HT1080 (cell line): Measurements from ENCODE around the gene COX7A2. TPM values are rescaled to one million over a fixed set of nuclear protein-coding genes. Genes with fewer than 3 reads are reported as not detected.

Source experiments
- DNase-seq: peaks from one replicate; pipeline ENCODE4 v3.0.0-alpha.2; 2015; ENCODE audit warnings: low read depth
- polyA plus RNA-seq, 2 experiments: library from polyadenylated mRNA; depleted of rRNA; stranded (reverse); fragments of >200 nt; gene quantifications; 2 replicates each; pipeline ENCODE4 v1.2.3, GENCODE V29; 2015
- total RNA-seq: library from RNA; depleted of rRNA; stranded (reverse); fragments of >200 nt; shearing (Covaris generic); gene quantifications from 2 replicates; pipeline ENCODE4 v1.2.3, GENCODE V29; 2014; rRNA removed

Gene COX7A2, protein sequence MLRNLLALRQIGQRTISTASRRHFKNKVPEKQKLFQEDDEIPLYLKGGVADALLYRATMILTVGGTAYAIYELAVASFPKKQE
- 148 and 301 TPM in 2 replicates for total RNA-seq
- 339 and 971 TPM in 2 replicates for polyA plus RNA-seq (2015; cell fraction: cytosol; rRNA removed)
- 140 and 162 TPM in 2 replicates for polyA plus RNA-seq (2015; cell fraction: nucleus; rRNA removed)

DNA sequence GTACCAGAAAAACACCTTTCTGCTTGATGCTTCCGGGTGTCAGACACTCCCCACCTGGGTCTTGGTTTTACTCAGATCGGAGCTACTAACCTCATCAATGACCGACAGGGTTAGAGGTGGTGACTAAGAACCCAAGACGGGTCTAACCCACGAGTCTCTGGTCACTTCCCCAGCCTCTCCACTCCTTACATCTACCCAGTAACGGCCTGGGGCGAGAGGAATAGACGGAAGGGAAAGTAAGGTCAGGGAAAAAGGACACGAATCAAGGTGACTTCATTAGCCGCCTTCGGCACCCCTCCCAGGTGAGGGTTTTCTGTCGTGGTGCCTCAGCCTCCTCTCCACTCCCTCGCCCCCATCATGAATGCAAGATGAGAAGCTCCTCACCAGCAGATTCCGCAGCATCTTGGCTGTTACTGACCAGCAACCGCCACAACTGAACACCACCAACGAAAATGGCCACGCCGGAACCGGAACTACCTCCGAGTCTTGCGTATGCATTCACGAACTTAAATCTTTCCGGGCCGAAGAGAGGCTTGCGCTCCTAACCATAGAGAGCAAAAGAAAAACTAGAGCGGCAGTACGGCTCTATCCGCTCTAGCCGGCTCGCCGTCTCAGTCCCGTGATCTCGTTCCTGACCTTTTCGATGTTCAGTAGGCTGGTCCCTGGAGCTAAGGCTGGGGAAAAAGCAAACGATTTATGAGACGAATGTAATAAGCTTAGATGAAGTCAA, at the start of gene COX7A2:
TSS of gene COX7A2 (minus strand) at position 469 of the 730 bp plus-strand sequence. CDS start at position 402, 67 bp downstream.
- DNase-seq: peak; percentile 97

DNA sequence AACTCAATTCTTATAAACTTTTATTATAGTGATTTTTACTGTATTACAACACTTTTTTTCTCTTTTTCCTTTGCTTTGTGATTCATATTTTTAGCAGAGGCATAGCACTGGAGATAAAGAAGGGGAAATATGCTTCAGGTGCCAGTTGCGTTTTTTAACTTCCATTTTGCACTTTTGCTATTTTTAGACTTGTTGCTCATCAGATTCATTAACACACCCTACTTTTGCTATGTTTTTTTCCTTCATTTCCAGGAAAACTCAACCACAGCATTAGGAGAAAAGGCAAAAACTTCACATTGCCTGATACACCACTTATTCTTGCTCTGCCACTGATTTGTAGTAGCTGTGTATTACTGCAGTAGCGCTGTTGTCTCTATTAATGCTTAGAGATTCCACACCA, 49.0 kb upstream of the COX7A2 start:
- DNase-seq: no peak

DNA sequence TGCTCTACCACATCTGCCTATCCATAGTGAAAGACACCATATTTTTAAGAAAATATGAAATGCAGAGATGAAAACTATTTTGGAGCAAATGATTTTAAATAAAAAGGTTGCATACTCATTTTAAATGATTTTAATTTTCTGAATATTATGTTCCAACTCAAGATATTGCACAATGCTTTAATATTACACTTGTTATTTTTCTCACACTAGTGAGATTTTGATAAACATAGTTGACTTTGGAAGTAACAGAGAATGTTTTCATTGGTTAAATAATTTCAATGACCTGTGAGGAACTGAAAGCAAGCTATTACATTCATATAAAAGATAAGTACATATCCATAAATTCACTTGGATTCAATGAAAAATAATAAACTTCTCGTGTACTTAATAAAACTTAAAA, 48.1 kb upstream of the COX7A2 start:
- no peak for DNase-seq

DNA sequence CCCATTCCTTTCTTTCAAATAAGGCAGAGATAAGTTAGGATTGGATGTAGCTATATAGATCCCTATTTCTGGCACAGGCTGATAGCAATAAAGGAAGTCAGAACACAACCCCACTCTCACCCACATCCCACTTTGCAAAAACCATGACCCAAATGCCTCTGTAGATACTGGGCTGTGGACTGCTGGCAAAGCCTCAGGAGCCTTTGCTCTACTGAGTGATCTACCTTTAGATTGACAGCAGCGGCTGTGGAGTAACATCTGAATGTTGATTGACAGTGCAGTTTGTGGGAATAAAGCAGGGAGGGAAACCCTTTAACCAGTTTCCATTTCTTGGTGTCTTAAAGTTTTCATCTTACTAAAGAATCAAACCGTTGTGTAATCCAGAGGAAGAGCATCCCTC, 47.7 kb upstream of the COX7A2 start:
- no peak for DNase-seq

DNA sequence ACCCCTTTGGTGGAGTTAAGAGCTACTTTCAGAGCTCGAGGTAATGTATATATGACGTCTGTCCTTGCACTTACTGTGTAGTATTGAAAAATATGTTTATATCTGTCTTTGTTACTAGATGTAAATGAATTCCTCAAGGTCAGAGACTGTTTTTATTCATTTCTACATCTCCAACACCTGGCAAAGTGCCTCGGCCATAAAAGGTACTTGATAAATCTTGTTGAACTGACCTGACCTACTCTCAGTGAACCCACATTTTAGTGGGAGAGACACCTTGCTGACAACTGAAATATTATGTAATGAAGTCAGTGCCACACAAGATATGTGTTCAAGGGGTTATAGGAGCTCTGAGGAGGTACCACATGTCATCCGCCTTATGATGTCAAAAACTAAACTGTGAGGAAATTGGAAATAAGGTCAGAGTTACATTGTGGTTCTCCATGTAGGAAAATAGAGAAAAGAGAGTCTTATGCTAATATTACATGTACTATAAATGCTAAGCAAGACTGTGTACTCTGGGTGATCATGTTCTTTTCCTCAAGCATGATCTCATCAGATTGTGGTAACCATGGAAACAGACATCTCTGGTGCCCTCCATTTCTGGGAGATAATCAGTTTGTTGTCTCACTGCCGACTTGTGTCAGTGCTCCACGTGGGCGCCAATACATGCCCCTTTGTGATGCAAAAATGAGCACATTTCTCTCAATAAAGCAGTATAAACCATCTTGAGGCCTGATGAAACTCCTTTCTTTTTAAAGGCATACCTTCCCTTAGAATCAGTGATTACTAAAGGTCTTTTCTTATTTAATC, 46.7 kb upstream of the COX7A2 start:
- DNase-seq: no peak

DNA sequence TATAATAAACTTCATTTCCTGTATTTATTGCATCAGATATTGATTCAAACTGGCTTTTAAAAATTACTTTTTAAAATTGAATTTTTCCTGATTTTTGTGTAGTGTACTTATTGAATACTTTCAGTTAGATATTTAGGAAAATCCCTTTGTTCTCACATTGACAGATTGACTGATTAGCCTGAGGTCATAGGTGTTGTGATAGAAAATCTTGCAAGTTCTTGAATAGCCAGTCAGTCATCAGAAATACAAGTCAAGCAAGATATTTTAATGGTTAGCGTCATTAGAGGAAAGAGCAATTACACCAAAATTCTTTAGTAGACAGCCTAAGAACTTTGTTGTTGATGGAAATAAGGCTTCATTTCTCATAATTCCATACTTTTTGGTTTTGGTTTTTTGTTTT, 44.4 kb upstream of the COX7A2 start:
- DNase-seq: no peak

DNA sequence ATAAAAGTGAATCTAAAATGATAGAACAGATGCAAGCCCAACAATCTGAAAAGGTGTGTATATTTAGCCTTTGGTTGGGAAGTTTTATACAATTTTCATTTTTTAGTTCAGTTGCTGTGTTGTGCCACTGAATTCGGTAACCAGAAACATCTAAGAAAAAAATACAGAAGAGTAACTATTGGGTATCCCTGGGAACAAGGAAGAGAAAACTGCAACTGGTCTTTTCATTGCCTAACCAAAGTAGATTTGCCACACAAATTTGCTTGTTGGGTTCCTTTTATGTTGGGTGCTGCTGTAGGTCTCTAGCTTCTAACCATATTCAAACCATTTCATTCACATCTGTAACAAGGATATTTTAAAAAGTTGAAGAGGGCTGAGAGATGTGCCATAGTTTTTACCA, 43.8 kb upstream of the COX7A2 start:
- no peak for DNase-seq

DNA sequence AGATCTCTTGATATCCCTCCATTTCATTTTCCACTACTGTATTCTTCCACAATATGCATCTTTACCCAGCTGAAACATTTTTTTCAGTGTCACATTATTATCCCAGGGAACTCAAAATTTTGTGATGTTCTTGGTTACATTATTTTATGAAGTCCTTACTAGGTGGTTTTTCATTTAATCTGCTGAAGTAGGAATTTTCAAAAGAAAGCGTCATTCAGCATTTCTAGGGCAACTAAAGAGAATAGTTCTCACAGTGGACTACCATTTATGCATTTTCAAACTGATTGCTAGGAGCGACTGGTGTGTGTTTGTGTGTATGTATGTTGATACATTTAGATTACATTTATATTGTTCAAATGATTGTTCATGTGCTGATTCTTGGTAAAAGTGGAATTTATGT, 43.4 kb upstream of the COX7A2 start:
- DNase-seq: no peak

DNA sequence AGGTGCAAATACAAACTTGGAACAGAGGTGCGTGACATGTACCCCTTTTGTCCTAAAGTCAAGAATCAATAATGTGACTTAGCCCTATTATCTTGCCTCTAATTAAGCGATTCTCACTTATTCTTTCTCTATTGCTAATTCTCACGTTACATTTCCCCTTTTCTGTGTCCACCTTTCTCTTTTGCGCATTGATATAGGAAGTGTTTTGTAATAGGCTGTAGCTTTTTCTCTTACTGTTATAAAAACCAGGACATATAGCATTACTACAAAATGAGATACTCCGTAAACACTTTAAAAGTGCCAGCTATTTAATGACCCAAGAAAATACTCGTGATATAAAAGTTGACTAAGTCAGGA, 41.7 kb upstream of the COX7A2 start:
- no peak for DNase-seq

DNA sequence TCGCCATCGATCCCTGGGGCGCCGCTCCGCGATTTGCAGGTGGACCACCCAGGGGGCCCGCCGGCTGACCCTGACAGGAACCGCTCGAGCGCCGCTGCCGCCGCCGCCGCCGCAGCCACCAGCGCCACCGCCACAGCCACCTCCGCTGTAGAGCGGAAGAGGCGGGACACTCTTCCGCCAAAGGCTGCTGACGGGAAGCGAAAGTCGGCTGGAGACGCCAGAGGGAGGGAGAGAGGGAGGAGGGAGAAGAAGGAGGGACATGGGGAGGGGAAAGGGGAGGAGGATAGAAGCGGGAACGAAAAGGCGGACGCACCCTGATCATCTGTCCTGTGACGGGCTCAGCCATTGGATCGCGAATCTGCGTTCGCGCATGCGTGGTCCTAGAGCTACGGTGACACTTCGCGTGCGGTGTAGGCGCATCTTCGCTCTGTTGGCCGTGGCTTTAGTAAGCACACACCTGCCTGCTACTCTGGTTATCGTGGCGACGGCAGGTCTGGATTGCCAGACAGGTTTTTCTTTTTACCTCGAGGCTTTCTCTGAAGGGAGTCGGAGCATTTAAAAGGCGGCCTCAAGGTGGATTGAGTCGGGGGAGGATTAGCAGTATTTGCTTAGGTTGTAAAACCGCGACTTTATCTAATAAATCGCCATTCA, 41.2 kb upstream of the COX7A2 start, which contains the start of gene TMEM30A:
TSS of gene TMEM30A (minus strand) at position 161 of the 651 bp plus-strand sequence. CDS start at position 7, 154 bp downstream.
- peak; percentile 99 for DNase-seq

DNA sequence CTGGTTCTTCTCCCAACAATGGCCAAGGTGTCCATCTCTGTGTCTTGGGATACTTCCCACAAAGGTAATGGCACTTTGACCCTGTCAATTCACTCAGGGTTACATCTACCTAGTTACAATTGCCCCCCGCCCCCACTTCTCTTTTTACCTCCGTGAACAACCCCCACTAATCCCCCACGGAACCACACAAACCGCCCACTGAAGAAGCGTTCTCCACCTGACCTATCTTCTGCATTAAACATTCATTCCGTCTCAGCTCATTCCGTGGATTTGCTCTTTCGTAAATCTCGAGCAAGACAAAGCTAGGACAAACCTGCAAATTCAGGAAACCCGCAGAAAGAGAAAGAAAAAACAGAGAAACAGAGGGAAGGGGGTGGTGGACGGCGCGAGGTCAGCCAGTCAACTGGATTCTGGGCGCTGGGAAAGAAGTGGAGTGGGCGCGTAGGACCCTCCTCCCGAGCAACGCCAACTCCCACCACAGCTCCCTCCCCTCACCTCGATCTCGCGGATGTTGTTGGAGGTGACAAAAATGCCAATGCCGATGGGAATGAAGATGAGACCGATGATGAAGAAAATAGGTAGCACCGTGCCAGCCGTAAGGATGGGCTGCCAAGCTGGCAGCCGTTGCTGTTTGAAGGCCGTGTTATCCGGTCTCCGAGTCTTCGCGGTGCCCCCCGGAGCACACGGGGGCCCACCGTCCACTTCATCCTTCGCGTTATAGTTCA, 40.5 kb upstream of the COX7A2 start:
- DNase-seq: no peak

DNA sequence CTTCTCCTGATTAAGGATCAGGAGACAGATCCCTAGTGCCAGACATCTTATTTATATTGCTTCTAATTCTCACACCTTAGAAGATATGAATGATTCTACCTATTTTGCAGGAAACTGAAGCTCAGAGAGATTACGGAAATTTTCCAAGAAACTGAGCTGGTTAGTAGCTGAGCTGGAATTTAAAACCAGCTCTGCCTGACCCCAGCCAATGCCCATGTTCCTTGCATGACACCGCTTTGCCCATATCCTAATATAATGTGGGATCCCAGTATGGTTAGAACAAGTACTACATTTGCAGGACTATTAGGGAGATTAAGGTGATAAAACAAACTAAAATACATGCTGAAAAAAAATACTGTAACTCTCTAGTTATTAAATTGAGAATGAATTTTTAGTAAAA, 39.1 kb upstream of the COX7A2 start:
- no peak for DNase-seq

DNA sequence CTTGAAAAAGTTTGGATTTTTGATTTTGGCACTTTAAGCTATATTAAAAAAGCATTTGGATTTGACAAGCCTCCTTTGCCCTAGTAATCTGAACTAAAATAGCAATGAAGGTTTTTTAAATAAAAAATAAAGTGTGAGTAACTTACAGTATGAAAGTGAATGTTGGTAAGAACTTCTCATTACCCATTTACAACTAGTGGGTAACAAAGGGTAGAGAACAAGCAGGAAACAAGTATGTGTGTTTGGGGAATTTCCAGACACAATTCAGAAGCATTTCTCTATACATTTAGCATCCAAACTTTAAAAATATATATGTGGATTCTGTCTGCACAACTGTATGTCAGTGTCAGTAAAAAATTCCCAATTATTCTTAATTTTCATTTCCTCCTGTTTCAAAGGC, 38.1 kb upstream of the COX7A2 start:
- DNase-seq: no peak

DNA sequence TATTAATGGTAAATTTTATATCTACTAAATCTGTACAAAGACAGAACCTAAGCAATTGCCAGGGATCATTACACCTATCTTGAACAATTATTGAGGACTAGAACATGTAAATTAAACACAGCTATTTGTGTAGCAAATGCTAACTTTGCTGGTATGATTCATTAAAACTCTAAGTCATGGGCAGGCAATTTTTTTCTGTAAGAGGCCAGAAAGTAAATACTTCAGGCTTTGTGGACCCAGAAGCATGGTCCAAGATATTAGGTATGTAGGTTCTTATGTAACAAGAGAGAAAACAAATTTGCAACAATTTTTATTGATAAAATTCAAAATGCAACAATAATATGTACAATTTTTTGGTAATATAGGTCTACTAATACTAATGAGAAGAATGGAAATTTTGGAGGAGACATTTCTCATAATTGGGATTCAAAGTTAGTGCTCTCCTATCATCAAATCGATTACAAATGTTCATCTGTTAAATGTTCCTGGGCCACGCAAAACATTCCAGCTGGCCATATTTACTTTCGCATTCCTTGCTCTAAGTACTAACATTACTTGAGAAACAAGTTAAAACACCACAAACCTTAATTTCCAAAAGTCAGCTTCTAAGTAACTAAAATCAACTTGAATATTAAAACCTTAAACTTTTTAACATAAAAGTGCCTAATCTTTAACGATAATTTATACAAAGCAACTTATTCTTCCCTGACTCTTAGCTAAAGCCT, 36.7 kb upstream of the COX7A2 start:
- no peak for DNase-seq

DNA sequence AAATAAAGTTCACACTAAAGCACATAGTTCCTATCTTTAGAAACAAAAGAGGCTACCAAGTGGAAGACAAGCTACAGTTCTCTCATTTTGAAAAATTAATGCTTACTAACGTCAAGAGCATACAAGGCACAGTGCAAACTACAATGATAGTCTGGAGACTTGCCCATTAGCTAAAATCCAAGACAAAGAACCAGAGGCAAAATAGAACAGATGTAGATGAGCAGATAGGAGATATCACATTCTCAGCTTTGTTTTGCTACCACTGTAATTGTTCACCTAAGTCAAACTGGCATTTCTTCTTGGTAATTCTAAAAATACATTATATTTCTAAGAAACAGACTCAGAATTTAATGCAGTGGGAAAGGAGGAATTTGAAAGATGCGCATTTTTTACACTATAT, 35.8 kb upstream of the COX7A2 start:
- no peak for DNase-seq

DNA sequence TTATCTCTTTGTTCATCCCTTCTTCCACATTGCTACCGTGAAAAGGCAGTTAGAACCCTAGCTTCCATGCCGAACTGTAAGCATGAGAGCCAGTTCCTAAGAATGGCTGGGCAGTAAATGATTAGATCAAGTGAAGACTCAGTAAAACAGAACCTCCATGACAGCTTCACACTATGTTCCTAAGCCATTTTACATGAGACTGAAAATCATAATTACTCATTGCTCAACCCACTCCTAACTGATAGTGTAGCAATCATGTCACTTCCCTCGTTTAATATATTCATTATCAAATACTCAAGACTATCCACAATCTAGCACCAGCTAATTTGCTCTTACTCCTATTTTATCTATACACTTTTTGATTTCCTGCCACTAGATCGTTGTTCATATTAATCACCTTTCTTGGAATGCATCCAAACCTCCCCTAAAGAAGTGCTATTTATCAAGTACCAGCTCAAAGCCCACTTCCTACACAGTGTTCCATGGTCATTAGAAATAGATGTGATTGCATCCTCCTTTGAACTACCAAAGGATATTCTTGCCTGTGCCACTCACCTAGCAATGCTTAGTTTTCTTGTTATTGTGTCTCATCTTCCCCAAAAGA, 35.0 kb upstream of the COX7A2 start:
- peak; percentile 8 for DNase-seq

DNA sequence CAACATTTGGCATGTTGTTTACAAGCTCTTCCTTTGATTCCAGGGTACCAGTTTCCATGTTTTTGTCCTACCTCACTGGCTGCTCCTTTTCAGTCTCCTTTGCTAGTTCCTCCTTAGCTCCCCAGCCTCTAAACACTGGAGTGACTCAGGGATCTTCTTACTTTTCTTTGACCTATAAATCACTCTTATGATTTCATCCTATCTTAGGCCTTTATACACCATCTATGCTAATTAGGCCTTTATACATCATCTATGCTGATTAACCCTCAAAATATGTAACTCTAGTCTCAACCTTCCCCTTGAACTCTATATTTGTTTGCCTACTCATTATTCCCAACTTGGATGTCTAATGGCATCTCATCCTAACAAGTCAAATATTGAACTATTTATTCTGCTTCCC, 31.5 kb upstream of the COX7A2 start:
- peak; percentile 82 for DNase-seq

DNA sequence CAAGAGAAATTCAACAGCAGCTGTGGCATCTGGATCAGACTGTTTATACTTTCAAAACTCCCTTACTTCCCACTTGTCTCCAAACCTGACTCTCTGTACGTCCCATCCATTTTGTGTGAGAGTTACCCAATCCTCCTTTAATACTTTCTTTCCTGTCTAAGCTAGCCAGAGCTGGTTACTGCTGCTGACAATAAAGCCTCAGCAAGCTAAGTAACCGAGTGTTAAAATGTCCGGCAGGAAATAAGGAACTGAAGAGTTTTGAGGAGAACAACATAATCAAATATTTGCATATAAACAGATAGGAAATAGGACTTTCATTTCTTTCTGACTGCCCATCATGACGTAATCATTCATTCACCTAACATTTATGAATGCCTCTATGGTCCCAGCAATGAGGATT, 29.4 kb upstream of the COX7A2 start:
- DNase-seq: no peak

DNA sequence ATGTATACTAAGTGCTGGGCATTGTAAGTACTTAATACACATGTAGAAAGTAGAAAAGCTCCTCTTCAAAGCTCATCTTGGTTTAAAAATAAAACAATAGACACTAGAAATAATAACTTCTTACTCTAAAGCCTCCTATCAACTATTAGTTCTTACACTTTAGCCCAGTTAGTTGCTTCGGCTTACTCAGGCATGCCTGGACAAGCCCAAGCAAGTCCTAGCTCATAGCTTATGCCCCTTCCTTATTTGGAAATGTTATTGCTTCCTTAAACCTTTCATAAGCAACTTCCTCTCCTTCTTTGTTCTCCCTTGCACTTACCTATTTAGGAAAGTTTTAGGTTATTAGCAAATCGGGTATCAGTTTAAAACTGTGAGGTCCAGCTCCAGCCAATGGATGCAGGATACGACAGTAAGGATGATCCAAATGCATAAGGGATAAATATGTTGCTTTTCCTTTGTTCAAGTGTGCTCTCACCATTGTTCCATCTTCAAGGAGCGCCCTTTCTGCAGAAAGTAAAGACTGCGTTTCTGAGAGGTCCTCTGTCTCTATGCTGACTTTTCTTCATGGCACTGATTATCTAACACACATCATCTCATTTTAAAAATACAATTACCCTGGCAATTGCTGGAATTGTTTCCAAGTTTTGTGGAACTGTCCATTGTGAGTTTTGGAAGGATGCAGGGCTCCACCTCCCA, 28.7 kb upstream of the COX7A2 start:
- peak; percentile 12 for DNase-seq
